Stimulated activated CD8-positive, alpha-beta memory T cell treated with anti-CD3 and anti-CD28 coated beads, Interleukin-7, amount 100 ng/mL, for 1 hour (primary cell): Measurements from ENCODE around the gene CDK8.

ENCODE experiments used
- DNase-seq, 2 donors: peaks; one replicate each; pipeline ENCODE4 v3.0.0-alpha.2; 2020; ENCODE audit warnings: low read depth in 2 of 2

CDK8 gene

DNA sequence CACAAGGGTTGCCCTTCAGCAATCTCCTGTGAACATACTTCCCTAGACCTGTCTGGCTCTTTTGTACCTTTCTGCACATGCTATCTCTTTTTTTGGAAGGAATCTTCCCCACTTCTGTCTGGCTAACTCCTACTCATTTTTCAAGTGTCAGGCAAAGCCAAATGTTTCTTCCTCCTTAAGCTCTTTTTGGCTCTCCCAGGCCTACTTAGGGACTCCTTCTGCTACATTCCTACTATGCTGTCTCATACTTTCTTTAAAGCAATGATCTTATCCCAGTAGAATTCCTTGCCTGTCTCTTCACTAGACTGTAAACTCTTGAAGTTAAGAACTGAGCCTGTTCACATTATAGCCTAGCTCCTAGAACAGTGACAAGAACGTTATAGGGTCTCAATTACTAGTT is 188.6 kb downstream of the CDK8 start:
- DNase-seq: no peak

DNA sequence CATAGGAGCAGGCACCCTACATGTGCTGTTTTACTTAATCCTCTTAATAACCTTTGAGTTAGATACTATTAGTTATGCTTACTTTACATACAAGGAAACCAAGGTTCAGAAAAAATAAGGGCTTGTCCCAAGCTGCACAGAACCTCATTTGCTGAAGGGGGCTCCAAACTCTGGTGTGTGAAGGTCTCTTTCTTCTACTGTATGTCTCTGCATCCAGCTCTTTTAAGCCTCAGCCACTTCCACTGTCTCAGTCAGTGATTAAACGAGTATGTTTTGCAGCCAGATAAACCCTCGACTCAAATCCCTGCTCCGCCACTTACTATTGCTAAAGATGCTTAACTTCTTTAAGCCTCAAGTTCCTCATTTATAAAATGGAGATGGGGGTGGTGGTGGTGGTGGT is 191.2 kb downstream of the CDK8 start:
- no peak for DNase-seq

DNA sequence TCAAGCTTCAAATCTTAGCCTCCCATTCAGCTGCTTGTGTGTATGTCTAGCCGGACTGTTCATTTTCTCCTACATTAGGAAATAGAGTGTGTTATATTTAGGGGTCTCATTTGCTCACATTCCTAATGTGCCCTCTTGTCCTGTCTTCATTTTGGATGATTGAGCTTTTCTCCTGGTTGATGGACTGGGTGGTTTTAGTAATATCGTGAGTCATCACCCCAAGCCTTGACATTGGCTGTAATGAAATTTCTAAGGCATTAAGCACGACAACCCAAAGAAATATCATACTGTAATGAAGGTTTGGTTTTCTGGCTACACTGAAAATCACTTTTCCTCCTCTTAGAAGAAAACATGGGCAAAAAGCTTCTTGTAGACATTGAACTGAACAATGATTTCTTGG is 192.8 kb downstream of the CDK8 start:
- no peak for DNase-seq

DNA sequence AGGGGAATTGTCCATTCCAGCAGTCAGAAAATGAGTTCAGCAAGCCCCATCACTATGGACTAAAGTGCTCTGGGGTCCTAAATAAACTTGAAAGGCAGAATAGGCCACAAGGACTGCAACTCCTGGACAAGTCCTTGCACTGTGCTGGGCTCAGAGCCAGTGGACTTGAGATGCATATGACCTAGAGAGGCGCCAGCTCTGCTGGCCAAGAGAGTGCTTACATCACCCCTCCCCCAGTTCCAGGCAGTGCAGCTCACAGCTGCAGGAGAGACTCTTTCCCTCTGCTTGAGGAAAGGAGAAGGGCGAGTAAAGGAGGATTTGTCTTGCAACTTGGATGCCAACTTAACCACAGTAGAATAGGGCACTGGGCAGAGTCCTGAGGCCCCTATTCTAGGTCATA is 194.1 kb downstream of the CDK8 start:
- no peak for DNase-seq

DNA sequence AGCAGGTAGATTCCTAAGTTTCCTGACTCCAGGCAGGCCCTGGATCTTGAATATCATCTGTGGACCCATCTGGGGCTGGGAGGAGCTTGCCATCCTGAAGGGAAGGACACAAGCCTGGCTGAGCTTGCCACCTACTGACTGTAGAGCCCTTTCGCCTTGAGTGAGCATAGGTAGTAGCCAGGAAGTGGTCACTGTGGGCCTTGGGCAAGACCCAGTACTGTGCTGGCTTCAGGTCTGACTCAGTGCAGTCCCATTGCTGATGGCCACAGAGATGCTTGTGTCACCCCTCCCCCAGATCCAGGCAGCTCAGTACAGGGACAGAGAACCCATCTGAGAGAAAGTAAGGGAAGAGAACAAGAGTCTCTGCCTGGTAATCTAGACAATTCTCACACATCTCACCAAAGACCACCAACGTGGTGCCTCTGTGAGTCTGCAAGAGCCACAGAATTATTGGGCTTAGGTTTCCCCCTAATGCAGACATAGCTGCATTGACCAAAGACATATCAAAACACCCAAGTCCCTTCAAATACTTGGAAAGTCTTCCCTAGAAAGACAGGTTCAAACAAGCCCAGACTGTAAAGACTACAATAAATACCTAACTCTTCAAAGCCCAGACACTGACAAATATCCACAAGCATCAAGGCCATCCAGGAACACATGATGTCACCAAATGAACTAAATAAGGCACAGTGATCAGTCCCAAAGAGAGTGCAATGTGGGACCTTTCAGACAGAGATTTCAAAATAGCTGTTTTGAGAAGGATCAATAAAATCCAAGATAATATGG is 195.3 kb downstream of the CDK8 start:
- DNase-seq: no peak
